Activated CD8-positive, alpha-beta memory T cell treated with anti-CD3 and anti-CD28 coated beads for 1 hour (primary cell): ENCODE measurements around the gene FOXD1.
"Not testable (repeated sequence)": the region's sequence is repeated elsewhere in the genome, so short reads cannot be mapped to it uniquely, and the experiment has no call there.

ENCODE experiments used
- DNase-seq, 2 donors: peaks; one replicate each; pipeline ENCODE4 v3.0.0-alpha.2; 2020; ENCODE audit warnings: low read depth in 1 of 2; ENCODE audit errors: extremely low read depth in 1 of 2

Gene FOXD1

GRCh38 chr5:73448463-73449136 is at the start of gene FOXD1:
FOXD1 (minus strand) TSS chr5:73448777; CDS start chr5:73448362, 415 bp downstream.
- no peak for DNase-seq

DNA sequence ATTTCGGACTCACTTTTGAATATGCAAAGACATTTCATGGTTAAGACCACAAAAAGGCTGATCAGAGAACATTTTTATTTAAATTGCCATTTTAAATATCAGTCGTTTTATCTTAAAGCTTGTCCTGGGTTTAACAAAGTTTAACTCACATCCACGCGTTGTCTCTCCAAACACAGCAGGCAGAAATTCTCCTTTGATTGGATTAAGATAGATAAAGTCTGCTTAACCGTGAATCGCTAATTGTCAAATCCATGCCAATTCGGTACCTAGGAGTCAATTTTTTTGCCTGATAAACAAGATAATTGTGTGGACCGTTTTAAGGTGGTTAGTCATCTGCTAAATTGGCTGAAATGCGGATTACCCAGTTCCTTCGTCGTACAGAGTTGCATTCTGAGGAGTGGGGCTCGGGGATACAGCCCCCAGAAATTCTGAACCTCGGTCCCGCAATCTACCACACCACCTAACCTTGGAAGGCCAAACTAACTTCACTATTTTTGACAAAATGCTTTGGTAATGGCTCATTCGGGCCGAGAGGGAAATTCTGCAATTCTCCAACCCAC is 49.0 kb upstream of the FOXD1 start:
- no peak for DNase-seq

GRCh38 chr5:73496984-73497457 is 48.4 kb upstream of the FOXD1 start:
- DNase-seq, result no peak

DNA sequence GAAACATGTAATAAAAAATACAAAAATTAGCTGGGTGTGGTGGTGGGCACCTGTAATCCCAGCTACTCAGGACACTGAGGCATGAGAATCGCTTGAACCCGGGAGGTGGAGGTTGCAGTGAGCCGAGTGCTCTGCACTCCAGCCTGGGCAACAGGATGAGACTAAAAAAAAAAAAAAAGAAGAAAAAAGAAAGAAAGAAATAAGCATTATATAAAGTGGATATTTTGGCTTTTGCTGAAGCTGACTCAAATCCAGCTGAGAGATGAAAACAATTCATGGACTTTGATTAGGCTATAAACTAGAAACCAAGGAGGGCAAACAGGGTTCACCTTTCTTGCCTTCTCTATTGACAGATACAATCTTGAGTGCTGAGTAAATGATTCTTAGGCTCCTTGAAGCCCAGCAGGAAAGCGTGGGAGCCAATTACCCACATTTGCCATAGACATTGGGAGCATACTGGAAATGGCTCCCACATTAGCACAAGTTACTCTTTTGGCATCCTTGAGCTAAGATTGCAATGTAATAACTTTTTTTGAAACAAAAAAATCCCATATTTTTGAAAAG is 47.3 kb upstream of the FOXD1 start:
- DNase-seq, result no peak

DNA sequence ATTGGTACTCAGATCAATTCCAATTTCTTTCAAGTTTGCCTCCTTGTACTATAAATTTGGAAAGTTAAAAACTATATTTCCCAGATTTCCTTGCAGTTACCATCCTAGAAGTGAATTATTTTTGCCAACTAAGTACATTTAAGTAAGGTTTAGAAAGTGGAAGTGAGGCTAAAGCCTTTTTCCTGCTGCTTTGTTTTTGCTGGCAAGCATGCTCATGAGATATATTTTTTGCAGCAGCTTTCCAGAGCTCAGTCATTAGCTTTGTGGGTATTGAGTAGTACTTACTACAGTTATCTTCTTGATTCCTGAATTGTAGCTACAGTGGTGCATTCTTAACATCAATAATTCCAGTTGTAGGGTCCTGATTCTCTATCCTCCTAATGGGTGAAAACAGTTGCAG is 46.1 kb upstream of the FOXD1 start:
- no peak for DNase-seq

DNA sequence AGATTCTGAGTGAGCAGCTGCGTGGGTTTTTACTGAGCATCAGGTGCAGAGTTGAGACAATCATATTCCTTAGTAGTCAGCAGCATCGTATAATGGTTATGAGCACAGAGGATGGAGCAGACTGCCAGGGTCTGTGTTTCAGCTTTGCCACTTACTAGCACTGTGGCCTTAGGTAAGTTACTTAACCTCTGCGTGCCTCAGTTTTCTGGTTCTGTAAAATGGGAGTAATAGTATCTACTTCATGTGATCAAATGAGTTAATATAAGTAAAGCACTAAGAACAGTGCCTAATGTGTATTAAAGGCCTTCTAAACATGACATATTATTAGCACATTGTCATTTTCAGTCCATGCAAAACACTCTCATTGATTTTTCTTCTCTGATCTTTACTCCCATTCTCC is 44.8 kb upstream of the FOXD1 start:
- no peak for DNase-seq

GRCh38 chr5:73491155-73491554 is 42.6 kb upstream of the FOXD1 start:
- DNase-seq, result no peak

DNA sequence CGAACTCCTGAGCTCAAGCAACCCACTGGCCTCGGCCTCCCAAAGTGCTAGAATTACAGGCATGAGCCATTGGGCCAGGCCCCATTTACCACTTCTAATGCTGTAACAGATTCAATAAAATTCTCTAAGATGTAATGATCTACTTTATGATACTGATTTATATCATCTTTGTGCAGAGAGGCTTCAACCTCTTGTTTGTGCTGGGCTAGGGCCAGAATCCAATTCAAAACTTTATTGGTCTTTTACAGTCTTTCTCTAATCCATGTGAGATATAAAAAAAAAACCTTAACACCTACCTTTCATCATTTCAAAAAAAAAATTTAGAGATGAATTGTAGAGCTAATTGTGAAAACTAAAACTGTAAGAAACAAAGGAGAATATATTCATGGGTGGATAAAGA is 41.5 kb upstream of the FOXD1 start:
- DNase-seq, result no peak

DNA sequence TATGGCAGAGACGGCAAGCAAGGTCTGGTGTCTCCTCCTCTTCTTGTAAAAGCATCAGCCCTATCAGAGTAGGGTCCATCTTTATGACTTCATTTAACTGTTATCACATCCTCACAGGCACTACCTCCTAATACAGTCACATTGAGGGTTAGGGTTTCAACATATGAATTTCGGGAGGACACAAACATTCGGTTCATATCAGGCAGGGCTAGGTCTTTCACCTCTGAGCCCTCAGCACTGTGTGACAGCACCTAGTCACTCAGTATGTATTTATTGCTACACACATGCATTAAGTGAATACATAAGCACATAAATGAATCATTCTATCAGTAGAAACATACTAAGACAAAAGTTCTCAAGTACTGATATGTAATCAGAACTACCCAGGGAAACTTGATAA is 40.2 kb upstream of the FOXD1 start:
- DNase-seq, result no peak

DNA sequence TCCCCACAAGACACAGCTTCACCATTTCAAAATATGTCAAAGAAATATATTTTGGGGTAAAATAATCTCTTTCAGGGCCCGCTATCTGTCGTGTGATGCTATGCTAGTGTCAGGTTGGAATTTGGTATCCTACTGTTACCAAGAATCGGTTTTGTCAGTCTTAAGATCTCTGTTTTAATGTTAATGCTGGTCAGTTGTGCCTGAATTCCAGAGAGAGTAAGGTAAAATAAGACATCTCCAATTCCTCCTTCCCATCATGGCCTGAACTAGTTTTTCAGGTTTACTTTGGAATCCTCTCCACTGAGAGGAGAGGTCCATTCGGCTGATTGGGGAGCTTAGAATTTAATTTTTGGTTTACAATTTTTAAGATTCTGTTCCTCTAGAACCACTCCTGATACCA is 39.2 kb upstream of the FOXD1 start:
- no peak for DNase-seq

DNA sequence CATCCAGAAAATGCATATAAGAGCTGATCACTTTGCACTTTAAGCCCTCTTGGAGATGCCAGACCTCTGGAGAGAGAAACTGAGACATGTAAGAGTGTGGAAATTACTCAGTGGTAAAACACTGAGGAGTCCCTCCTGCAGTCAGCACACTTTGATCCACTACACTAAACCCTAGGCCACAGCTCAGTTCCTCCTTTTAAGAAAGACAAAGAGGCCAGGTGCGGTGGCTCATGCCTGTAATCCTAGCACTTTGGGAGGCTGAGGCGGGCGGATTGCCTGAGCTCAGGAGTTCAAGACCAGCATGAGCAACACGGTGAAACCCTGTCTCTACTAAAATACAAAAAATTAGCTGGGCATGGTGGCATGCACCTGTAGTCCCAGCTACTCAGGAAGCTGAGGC is 38.7 kb upstream of the FOXD1 start:
- not testable (repeated sequence) for DNase-seq

- DNase-seq, result no peak
Observed at GRCh38 chr5:73486119-73486899, 37.7 kb upstream of the FOXD1 start.

DNA sequence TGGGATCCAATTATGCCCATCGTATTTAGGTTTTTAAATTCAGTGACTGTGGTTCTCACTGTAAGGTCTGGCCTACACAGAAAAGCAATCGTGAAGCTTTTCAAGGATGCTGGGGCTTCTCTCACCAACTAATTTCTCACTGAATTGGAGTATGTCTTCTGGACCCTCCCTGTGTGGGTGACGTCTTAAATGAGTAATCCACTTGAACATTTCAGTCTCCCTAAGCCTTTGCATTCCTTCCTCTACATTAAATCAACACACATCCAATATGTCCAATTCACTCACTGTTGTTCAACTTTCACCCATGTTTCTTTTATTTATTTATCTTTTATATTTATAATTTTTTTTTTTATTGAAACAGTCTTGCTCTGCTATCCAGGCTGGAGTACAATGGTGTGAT is 37.1 kb upstream of the FOXD1 start:
- DNase-seq, result no peak

DNA sequence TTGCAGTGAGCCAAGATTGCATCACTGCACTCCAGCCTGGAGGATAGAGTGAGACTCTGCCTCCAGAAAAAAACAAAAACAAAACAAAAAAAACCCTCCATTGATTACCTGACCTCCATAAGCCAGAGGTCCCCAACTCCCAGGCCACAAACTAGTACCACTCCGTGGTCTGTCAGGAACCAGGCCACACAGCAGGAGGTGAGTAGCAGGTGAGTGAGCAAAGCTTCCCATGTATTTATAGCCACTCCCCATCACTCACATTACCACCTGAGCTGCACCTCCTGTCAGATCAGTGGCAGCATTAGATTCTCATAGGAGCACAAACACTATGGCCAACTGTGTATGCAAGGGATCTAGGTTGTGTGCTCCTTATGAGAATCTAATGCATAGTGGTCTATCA is 35.9 kb upstream of the FOXD1 start:
- DNase-seq, result no peak

- DNase-seq, result no peak
Observed at GRCh38 chr5:73483676-73484075, 35.1 kb upstream of the FOXD1 start.

- no peak for DNase-seq
Observed at GRCh38 chr5:73482383-73483136, 34.0 kb upstream of the FOXD1 start.

GRCh38 chr5:73480500-73480899 is 31.9 kb upstream of the FOXD1 start:
- DNase-seq, result no peak

DNA sequence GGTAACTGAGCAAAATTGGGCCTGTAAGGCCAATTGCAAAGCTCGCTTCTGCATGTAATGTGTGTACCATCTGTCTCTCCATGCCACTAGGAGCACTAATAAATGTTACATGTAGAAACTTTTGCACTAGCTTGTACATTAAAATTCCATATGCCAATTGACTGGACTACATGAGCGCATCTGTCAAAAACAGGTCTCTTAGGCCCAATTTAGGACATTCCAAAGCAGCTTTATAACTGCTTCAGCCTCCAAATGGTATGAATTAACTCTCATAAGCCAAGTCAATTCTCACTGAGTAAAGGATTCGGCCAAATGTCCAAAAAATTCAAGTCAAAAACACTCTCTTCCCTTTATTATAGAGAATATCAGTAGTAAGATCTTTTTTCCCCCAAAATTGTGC is 23.5 kb upstream of the FOXD1 start:
- no peak for DNase-seq

DNA sequence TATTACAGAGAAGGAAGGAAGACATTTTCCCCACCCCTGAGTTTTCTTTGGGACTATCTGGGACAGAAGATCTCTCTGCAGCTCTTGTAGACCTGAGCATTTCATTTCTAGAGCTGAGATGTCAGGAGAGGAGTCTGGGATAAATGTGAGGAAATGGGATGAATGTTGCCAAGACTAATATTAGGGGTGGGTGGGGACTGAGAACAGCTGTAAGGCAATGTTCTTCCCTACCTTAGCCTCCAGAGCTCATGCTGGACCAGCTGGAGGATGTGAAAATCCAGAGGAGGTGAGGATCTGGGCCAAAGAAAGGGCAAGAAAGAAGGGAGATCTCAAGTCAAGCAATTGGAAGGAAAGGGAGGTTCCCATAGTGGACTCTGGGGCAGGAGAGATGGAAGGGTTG is 23.1 kb upstream of the FOXD1 start:
- DNase-seq, result no peak

GRCh38 chr5:73469878-73470277 is 21.3 kb upstream of the FOXD1 start:
- no peak for DNase-seq

DNA sequence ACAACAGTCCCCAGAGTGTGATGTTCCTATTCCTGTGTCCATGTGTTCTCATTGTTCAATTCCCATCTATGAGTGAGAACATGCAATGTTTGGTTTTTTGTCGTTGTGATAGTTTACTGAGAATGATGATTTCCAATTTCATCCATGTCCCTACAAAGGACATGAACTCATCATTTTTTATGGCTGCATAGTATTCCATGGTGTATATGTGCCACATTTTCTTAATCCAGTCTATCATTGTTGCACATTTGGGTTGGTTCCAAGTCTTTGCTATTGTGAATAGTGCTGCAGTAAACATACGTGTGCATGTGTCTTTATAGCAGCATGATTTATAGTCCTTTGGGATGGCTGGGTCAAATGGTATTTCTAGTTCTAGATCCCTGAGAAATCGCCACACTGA is 20.1 kb upstream of the FOXD1 start:
- DNase-seq, result not testable (repeated sequence)
